Fibroblast of upper back skin (primary cell): ENCODE data around the gene SLC25A21.
A peak's percentile ranks its signal among the peaks of the same experiment; 100 is the strongest.
"Not testable (repeated sequence)": the region's sequence is repeated elsewhere in the genome, so short reads cannot be mapped to it uniquely, and the experiment has no call there.

ENCODE experiments used
- DNase-seq: peaks from one replicate; pipeline ENCODE4 v3.0.0-alpha.2; 2013

Gene SLC25A21

GRCh38 chr14:37083599-37083998 is 88.8 kb downstream of the SLC25A21 start:
- DNase-seq = no peak

DNA sequence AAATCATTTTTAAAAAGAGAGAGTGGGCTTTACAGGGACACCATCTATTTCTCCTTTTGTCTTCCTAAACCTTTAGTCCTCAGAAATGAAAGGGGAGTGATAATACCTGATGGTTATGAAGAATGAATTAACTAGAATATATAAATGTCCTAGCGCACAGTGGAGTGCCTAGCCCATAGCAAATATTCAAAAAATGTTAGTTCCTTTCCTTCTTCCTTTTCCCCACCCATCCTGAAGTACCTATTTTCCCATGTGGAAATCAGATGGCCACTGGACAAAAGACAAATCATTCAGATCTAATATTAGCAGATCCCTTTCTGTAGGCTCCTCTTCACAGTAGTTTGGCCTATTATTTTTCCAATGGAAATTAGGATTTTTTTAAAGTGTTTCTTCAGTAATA is 90.0 kb downstream of the SLC25A21 start:
- no peak for DNase-seq

- DNase-seq = no peak
These were observed 90.5 kb downstream of the SLC25A21 start for GRCh38 chr14:37081856-37082255.

DNA sequence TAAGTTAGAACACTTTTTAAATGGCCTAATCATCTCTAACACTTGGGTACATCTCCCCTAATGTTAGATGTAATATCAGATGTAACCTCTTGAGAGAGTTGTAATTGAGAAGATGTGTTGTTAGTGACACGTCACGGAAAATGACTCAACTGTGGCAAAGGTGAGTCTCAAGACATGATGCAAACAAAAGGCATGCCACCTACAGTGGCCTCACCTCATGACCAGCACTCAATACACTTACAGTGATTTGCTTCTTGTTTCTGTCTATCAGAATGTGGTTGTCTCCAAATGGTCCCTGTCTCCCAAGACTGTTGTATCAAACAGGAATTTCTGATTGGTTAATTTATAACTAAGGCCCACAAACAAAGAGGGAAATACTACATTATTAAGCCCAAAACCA is 91.2 kb downstream of the SLC25A21 start:
- DNase-seq = no peak

GRCh38 chr14:37078131-37078530 is 94.3 kb downstream of the SLC25A21 start:
- peak; percentile 80 for DNase-seq

GRCh38 chr14:37074320-37074719 is 98.1 kb downstream of the SLC25A21 start:
- DNase-seq = not testable (repeated sequence)

GRCh38 chr14:37063467-37064240 is 108.8 kb downstream of the SLC25A21 start:
- peak; percentile 17 for DNase-seq

DNA sequence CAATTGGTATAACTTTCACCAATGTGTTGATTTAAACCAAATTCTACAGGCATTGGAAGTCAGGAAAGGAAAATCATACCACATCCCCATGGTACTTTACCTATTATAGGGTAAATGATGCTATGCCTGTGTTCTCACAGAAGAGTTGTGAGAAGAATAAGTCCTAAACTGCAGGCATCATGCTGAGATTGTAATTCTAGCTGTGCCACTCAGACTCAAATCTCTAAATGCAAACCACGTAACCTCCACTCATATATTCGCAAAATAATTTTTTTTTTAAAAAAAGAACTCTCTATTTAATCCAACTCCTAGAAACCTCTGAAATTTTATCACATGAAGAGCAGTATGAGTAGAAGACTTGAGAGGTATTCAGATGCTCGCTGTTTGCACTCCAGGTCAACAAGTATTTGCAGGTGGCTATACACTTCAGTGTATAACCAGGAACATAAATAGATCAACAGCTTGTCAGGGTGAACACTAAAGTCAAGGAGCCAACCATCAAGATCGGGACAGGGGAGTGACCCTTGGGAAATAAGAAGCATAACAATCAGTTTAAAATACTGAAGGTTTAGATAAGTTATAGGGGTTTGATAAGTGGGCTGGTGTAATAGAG is 110.1 kb downstream of the SLC25A21 start:
- no peak for DNase-seq

DNA sequence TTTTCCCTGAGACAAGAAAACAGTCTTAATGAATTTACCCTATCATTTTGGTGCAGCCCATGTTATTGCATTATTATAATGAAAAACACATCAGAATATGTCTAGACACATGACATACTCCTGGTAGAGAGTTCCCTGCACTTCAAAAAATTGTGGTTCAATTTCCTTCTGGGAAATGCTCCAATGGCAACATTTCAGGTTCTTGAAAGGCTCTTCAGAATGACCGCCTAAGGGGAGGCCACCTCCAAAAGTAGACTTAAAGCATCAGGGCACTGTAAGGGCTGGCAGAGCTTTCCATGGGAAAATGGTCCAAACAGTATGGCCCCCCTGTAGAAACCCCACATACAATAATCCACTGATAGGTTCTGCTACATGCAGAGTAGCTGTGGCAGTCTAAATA is 110.7 kb downstream of the SLC25A21 start:
- peak; percentile 66 for DNase-seq

DNA sequence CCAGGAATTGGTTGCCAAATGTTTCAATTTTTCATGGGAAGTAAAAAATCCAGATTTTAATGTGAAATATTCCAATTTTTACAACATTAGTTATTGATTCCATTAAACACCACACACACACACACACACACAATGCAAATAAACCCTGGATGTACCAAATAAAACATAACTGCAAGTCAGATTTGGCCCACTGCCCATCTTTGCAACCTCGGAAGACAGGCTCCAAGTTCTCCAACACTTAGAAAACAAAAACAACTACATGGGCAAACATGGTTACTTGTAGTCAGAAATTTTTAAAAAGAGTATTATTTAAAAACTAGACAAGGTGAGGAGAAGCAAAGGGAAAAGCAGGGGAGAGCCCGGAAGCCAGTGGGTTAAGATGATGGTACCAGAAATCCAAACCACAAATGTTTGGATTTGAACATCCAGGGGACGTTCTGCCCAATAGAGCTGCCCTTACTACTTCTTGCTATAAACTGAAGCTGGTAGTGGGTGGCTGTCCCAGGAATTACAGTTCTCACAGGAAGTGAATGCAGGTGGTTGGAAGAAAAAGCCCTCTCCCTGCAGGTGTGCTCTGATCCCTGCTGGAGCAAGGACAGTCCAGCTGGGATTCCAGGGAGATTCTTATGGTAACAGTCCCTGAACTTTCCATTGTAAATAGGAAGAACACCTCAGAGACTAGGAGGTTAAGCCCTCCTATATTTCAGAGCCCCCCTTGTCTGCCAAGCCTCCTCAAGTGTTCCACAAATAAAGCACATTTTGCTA is 111.7 kb downstream of the SLC25A21 start:
- no peak for DNase-seq

DNA sequence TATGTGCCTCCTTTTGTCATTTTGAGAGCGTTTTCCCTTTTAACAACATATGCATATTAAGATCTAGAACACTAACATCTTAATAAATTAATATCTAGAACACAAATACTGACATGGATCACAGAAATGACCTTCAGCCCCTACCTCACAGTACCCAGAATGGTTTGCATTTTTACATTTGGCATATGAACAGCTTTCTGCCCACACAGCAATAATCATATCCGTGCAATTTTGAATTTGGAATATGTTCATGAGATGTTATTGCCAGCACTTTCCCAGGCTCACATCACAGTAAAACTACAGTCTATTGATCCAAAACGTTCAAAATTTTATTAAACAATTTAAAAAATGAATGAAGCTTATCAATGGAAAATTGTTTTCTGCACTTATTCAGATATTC is 114.6 kb downstream of the SLC25A21 start:
- DNase-seq = no peak

GRCh38 chr14:37056473-37056872 is 115.9 kb downstream of the SLC25A21 start:
- DNase-seq = peak; percentile 88

- no peak for DNase-seq
These were observed 117.5 kb downstream of the SLC25A21 start for GRCh38 chr14:37054869-37055268.

- DNase-seq = no peak
These were observed 118.3 kb downstream of the SLC25A21 start for GRCh38 chr14:37054144-37054543.

GRCh38 chr14:37051680-37052079 is 120.7 kb downstream of the SLC25A21 start:
- DNase-seq = no peak

- DNase-seq = no peak
These were observed 121.3 kb downstream of the SLC25A21 start for GRCh38 chr14:37051153-37051552.

- peak; percentile 47 for DNase-seq
These were observed 123.7 kb downstream of the SLC25A21 start for GRCh38 chr14:37048666-37049071.

DNA sequence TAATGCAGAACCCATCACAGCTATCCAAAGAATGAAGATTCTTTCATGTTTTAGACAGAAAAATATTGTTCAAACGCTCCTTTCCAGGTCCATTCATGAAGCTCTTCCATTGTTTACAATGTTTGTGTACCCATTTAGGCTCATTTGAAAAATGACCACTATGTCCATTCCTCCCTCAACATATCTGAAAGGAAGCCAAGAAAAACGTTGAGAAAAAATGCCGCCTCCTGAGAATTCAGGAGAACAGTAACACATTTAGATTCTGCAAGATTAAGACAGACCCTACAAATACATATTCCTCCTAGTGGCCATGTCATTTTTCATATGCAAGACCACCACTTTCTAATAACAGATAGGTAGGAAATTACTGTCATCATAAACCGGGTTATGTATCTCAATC is 124.4 kb downstream of the SLC25A21 start:
- DNase-seq = no peak

GRCh38 chr14:37047226-37047625 is 125.2 kb downstream of the SLC25A21 start:
- DNase-seq = no peak

DNA sequence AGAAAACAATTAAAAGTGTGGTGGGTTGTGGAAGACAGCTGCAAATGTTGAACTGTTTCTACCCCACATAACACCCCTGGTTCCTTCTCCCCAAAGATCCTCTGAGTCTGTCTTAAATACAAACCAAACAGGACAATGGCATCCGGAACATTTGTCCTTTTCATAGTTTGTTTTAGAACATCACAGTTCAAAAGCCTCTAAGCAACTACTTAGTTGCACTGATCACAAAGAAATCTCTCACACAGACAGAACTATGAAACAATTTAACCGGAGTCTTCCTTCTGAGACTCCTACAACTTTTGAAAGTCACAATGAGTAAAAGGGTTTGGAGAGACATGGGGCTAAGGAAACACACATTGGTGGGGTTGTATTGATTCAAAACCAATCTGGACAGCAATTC is 125.6 kb downstream of the SLC25A21 start:
- DNase-seq = no peak

- no peak for DNase-seq
These were observed 126.9 kb downstream of the SLC25A21 start for GRCh38 chr14:37045340-37046061.

- peak; percentile 22 for DNase-seq
These were observed 134.6 kb downstream of the SLC25A21 start for GRCh38 chr14:37037636-37038387.
